Adrenal gland (tissue), 5 donors: ENCODE data around the gene PRKCZ.

Experiments
- POLR2A ChIP-seq, 2 donors: fragments of 450-650 bp; IDR thresholded peaks; one replicate each; pipeline ENCODE4 v1.6.1; 2017; ENCODE audit warnings: antibody characterized with exemption in 2 of 2, mild to moderate bottlenecking in 2 of 2, moderate library complexity in 1 of 2
- TF ChIP-seq, protein P1 (sequence below), 6 experiments: fragments of 450-650 bp in 4 of 6; fragments of 200-600 bp in 2 of 6; sonication (generic) in 1 of 6; IDR thresholded peaks; 1 replicate in 5 of 6; 2 replicates in 1 of 6; pipeline versions ENCODE4 v1.5.1 to v1.8.0; 2016 to 2021; ENCODE audit warnings: antibody characterized with exemption in 6 of 6, mild to moderate bottlenecking in 2 of 6, moderate library complexity in 1 of 6
- donor health status: DM: no; HTN: no; CAD: no.

DNA sequence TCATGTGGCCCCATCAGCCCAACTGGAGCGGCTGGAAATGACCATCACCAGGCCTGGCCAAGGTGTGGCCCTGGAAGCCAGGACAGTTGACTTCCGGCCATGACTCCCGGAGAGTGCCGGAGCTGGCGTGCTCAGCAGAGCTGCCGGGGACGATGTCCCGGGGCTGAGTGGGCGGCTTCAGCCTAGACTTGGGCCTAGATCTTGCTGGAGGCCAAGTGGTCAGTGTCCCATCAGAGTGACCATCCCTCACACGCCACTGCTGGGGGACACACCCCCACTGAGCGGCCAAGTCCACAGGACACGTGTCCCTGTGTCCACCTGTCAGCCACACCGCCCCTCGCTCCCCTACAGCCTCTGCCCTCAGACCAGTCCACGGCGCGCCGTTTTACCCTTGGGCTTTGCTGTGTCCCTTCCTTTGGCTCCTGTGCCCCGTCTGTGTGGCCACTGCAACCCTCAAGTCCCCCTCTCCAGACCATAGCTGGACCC, 140.3 kb downstream of the PRKCZ start:
- TF ChIP-seq, protein P1, sequence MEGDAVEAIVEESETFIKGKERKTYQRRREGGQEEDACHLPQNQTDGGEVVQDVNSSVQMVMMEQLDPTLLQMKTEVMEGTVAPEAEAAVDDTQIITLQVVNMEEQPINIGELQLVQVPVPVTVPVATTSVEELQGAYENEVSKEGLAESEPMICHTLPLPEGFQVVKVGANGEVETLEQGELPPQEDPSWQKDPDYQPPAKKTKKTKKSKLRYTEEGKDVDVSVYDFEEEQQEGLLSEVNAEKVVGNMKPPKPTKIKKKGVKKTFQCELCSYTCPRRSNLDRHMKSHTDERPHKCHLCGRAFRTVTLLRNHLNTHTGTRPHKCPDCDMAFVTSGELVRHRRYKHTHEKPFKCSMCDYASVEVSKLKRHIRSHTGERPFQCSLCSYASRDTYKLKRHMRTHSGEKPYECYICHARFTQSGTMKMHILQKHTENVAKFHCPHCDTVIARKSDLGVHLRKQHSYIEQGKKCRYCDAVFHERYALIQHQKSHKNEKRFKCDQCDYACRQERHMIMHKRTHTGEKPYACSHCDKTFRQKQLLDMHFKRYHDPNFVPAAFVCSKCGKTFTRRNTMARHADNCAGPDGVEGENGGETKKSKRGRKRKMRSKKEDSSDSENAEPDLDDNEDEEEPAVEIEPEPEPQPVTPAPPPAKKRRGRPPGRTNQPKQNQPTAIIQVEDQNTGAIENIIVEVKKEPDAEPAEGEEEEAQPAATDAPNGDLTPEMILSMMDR (IDR thresholded peaks at IDR 0.05): no peak
- TF ChIP-seq POLR2A (IDR thresholded peaks at IDR 0.05): no peak
